Stimulated activated CD8-positive, alpha-beta memory T cell treated with anti-CD3 and anti-CD28 coated beads, Interleukin-15, amount 100 ng/mL, for 48 hours (primary cell): Measurements from ENCODE around the gene PRMT7.

Experiments used
- DNase-seq, 2 donors: peaks; one replicate each; pipeline ENCODE4 v3.0.0-alpha.2; 2020; ENCODE audit warnings: low read depth in 2 of 2

PRMT7 gene

GRCh38 chr16:68346892-68347480 is 36.2 kb downstream of the PRMT7 start:
- no peak for DNase-seq

GRCh38 chr16:68347605-68348004 is 36.8 kb downstream of the PRMT7 start:
- no peak for DNase-seq

GRCh38 chr16:68348639-68349445 is 38.0 kb downstream of the PRMT7 start:
- no peak for DNase-seq

- DNase-seq: no peak
These were observed 39.1 kb downstream of the PRMT7 start for GRCh38 chr16:68349838-68350410.

GRCh38 chr16:68350813-68351350 is 40.1 kb downstream of the PRMT7 start:
- no peak for DNase-seq

GRCh38 chr16:68351463-68351862 is 40.6 kb downstream of the PRMT7 start:
- DNase-seq: no peak

- DNase-seq: no peak
These were observed 41.2 kb downstream of the PRMT7 start for GRCh38 chr16:68351991-68352431.

- DNase-seq: no peak
These were observed 42.5 kb downstream of the PRMT7 start for GRCh38 chr16:68353366-68353765.

- no peak for DNase-seq
These were observed 44.0 kb downstream of the PRMT7 start for GRCh38 chr16:68354816-68355215.

GRCh38 chr16:68355447-68356248 is 44.8 kb downstream of the PRMT7 start:
- no peak for DNase-seq

GRCh38 chr16:68356249-68356918 is 45.6 kb downstream of the PRMT7 start:
- DNase-seq: peak; percentile 61 to 73

- DNase-seq: no peak
These were observed 46.1 kb downstream of the PRMT7 start for GRCh38 chr16:68356919-68357286.

- DNase-seq: no peak
These were observed 46.7 kb downstream of the PRMT7 start for GRCh38 chr16:68357521-68357922.

GRCh38 chr16:68357923-68358322 is 47.1 kb downstream of the PRMT7 start:
- no peak for DNase-seq

GRCh38 chr16:68358951-68359350 is 48.1 kb downstream of the PRMT7 start:
- DNase-seq: no peak

- no peak for DNase-seq
These were observed 48.8 kb downstream of the PRMT7 start for GRCh38 chr16:68359398-68360191.

- no peak for DNase-seq
These were observed 49.7 kb downstream of the PRMT7 start for GRCh38 chr16:68360547-68360946.

GRCh38 chr16:68360956-68361355 is 50.1 kb downstream of the PRMT7 start:
- DNase-seq: no peak

GRCh38 chr16:68361485-68361884 is 50.7 kb downstream of the PRMT7 start:
- no peak for DNase-seq

GRCh38 chr16:68362262-68362913 is 51.6 kb downstream of the PRMT7 start:
- DNase-seq: no peak
